Measurements from ENCODE around the gene FMO5. TPM values are rescaled to one million over a fixed set of nuclear protein-coding genes. Genes with fewer than 3 reads are reported as not detected.
"Not testable (repeated sequence)": the region's sequence is repeated elsewhere in the genome, so short reads cannot be mapped to it uniquely, and the experiment has no call there.

Gene FMO5
- 0.37 and 0.75 TPM in 2 replicates for total RNA-seq (2014; rRNA removed; shearing (Covaris generic))

- DNase-seq (ENCODE audit: low spot score), result no peak
Observed at GRCh38 chr1:147225193-147225730, at the start of gene FMO5. Gene FMO5 (minus strand): TSS chr1:147225339. CDS start chr1:147225029, 310 bp downstream.

GRCh38 chr1:147273409-147274336 lies 48.5 kb upstream of the FMO5 start:
- DNase-seq (ENCODE audit: low spot score), result peak; percentile 47

- no peak for DNase-seq (ENCODE audit: low spot score)
Observed at GRCh38 chr1:147272042-147272441, 46.9 kb upstream of the FMO5 start.

GRCh38 chr1:147270721-147271120 lies 45.6 kb upstream of the FMO5 start:
- no peak for DNase-seq (ENCODE audit: low spot score)

GRCh38 chr1:147267711-147268110 lies 42.6 kb upstream of the FMO5 start:
- DNase-seq (ENCODE audit: low spot score), result no peak

DNA sequence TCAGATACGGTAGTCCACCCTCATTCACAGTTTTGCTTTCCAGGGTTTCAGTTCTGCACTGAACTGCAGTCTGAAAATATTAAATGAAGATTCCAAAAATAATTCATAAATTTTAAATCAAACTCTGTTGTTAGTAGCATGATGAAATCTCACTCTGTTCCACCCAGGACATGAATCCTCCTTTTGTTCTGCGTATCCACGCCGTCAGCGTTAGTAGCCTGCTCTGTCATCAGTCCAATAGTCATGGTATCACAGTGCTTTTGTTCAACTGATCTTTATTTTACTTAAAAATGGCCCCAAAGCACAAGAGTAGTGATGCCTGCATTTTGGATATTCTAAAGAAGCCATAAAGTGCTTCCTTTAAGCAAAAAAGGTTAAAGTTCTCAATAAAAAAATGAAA lies 41.2 kb upstream of the FMO5 start:
- DNase-seq (ENCODE audit: low spot score), result no peak

DNA sequence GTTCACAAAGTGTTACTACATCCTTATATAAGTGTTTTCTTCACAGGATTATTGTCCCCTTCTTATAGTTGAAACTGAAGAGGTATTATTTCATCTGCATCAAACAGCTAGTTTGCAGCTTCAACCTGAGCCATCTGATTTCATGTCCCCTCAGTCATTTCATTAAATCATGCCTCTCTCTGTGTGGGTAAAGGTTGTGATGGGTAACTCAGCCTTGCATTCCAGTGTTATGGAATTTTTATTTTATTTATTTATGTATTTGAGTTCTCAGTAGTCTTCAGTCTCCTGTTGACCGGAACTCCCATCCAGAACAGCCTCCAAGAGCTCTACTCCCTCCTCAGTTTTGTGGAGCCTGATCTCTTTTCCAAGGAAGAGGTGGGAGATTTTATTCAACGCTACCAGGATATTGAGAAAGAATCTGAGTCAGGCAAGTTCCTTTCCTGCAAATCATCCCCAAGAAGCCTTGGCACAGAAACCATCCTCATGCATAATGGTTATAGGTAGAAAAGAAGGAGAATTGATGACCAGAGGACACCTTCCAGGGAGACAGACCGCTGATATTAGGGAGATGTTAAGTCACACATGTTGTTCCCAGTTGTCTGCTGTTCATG lies 39.1 kb upstream of the FMO5 start:
- DNase-seq (ENCODE audit: low spot score), result no peak

DNA sequence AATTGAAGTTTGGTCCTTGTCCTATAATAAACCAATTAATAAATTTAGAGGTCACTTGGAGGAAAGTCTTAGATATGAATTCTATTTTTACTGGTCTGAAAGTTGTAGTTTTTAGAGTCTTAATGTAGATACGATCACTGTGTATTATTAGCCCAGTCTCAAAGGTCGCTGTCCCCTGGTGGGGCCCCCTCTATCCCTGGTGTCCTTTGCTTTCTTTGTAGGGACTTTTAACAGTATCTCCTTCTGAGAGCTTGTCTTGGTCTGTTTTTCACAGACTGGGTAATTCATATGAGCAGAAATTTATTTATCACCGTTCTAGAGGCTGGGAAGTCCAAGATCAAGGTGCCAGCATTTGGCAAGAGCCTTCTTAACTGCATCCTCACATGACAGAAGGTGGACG lies 35.8 kb upstream of the FMO5 start:
- DNase-seq (ENCODE audit: low spot score), result no peak

- no peak for DNase-seq (ENCODE audit: low spot score)
Observed at GRCh38 chr1:147252540-147252939, 27.4 kb upstream of the FMO5 start.

- no peak for DNase-seq (ENCODE audit: low spot score)
Observed at GRCh38 chr1:147247656-147248238, 22.6 kb upstream of the FMO5 start.

- DNase-seq (ENCODE audit: low spot score), result no peak
Observed at GRCh38 chr1:147246910-147247655, 21.9 kb upstream of the FMO5 start.

DNA sequence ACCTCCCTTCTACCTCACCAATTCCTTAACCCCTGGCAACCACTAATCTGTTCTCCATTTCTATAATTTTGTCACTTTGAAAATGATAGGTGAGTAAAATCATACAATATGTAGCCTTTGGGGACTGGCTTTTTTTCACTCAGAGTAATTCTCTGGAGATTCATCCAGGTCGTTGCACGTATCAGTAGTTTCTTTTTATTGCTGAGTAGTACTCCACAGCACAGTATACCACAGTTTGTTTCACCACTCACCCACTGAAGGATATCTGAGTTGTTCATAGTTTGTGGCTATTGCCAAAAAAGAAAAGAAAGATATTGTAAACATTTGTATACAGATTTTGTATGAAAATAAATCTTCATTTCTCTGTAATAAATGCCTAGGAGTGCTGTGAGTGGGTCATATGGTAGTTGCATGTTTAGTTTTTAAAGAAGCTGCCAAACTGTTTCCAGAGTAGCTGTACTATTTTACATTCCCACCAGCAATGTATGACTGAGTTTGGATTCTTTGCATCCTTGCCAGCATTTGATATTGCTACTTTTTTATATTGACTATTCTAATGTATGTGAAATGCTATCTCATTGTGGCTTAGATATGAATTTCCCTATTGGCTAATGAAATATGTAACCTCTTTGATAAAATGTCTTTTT lies 21.0 kb upstream of the FMO5 start:
- DNase-seq (ENCODE audit: low spot score), result no peak

GRCh38 chr1:147245586-147246021 lies 20.5 kb upstream of the FMO5 start:
- no peak for DNase-seq (ENCODE audit: low spot score)

DNA sequence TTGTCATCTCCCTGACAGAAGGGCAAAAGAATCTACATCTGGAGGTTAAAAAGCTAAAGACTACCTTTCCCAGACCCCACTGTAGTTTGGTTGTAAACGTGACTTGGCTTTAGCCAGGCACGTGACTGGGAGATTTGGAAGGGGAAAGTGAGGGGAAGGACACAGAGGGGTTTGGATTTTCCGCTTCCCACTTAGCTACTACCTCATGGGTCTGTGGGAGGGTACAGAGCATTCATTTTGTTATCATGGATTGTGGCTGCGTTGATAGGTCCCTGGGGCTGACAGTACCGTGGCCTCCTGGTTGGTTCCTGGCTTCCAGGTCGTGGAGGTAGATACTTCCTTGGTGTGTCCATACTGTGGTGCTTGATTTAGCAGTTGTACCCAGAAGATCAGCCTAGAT lies 20.0 kb upstream of the FMO5 start:
- no peak for DNase-seq (ENCODE audit: low spot score)

DNA sequence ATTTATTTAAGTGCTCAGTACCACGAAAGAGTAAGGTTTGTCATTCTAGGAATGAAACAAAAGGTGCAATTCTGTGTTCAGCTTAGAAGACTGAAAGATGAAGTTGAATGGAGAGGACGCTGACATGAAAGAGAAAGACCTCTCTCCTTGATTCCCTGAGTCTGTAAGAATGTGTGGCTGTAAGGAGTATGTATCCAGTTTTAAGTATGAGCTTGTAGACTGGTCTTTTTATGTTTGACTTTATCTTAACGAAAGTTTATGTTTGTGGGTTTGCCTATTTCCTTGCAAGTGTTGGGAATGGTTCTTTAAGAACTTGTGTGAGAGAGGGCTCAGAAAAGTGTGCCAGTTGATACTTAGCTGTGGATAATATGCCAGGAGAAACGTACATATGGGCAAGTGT lies 18.7 kb upstream of the FMO5 start:
- no peak for DNase-seq (ENCODE audit: low spot score)

DNA sequence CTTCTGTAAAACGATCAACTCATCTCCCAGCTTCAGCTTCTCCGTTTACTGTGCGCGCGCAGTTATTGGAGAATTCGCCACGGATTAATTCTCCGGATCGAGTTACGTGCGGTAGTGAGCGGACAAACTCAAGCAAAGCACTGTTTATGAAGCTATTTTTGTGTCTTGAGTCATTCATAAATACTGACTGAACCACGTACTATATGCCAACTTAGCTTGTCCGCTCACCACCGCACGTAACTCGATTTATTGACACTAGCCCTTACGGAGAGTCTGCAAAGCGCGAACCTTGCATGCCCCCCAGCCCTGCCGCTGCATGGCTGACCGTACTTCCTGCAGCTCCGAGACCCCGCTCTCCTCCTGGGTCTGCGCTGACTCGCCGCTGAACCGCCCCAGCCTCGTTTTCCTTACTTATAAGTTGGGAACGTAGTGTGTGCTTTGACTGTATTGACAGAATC lies 18.1 kb upstream of the FMO5 start:
- DNase-seq (ENCODE audit: low spot score), result no peak

GRCh38 chr1:147242449-147243227 lies 17.5 kb upstream of the FMO5 start, which contains the start of gene CHD1L:
Gene CHD1L (plus strand): TSS chr1:147242684. CDS start chr1:147242704, 20 bp downstream.
- DNase-seq (ENCODE audit: low spot score), result peak; percentile 88

- DNase-seq (ENCODE audit: low spot score), result no peak
Observed at GRCh38 chr1:147241934-147242448, 16.9 kb upstream of the FMO5 start.

DNA sequence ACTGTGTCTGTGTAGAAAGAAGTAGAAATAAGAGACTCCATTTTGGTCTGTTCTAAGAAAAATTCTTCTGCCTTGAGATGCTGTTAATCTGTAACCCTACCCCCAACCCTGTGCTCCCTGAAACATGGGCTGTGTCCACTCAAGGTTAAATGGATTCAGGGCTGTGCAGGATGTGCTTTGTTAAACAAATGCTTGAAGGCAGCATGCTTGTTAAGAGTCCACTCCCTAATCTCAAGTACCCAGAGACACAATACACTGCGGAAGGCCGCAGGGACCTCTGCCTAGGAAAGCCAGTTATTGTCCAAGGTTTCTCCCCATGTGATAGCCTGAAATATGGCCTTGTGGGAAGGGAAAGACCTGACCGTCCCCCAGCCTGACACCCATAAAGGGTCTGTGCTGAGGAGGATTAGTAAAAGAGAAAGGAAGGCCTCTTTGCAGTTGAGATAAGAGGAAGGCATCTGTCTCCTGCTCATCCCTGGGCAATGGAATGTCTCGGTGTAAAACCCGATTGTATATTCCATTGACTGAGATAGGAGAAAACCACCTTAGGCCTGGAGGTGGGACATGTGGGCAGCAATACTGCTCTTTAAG lies 15.1 kb upstream of the FMO5 start:
- DNase-seq (ENCODE audit: low spot score), result not testable (repeated sequence)
